Measurements from ENCODE around the gene JMJD1C. TPM values are rescaled to one million over a fixed set of nuclear protein-coding genes. Genes with fewer than 3 reads are reported as not detected.

The JMJD1C gene
- total and polyA plus RNA-seq, 11 donors, result 20.3 to 54.6 (median 34.1) TPM

DNA sequence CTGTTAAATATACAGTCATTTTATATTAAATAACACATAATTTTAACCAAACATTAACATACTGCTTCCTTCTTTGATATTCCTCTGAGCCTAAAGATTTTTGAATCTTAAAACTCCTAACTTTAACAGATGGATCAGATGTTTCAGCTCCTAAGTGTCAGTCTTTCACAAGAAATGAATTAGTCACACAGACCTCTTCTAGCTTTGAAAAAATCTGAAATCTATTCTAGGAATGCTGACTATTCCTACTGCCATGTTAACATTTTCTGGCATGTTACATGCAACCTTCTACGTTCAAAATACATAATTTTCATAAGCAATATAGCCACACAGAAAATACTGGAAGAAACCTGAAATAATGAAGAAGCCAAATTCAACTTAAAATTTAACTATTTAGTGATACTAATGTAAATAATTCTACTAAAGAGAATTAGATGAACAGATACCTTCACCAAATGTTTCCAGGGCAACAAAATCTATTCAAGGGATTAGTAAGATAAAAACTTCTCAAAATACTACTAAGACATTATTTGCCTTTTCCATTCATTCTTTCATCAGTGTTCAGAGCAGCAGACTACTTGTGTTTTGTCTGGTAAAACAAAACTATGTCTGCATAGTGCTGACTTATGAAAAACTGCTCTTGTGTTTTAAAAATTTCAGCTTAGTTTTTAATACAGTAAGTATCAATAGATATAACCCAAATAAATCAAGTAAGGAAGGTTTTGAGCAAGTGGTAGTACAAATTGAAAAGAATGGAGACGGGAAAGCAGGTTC, 9.2 kb downstream of the JMJD1C start:
- H3K9me3 ChIP-seq, result peaks cover 0 to 10% (median 0%) of the 10 kb centered on the region in 12 donors
- no peak overlapping the region for H3K27ac ChIP-seq
- H3K36me3 ChIP-seq, result no peaks in the 10 kb centered on the region
- no peaks in the 10 kb centered on the region for H3K27me3 ChIP-seq
- no peak for DNase-seq
- intact Hi-C loops (cut with DNase I), result loop anchor here in 1 of 10 donors (10.0 kb wide), 1 partner anchor 182 kb away; no protein-coding TSS in a partner anchor
- H3K4me1 ChIP-seq, result peaks cover 0 to 34% (median 10%) of the 10 kb centered on the region in 12 donors
- WGBS, 4 donors, result 59 to 65% (median 63%) methylated on average over 2 of the region's 2 CpGs
- peak in 1 of 4 donors; percentile 58 for ATAC-seq
- no peak overlapping the region for H3K4me3 ChIP-seq
- TF ChIP-seq, protein P1, sequence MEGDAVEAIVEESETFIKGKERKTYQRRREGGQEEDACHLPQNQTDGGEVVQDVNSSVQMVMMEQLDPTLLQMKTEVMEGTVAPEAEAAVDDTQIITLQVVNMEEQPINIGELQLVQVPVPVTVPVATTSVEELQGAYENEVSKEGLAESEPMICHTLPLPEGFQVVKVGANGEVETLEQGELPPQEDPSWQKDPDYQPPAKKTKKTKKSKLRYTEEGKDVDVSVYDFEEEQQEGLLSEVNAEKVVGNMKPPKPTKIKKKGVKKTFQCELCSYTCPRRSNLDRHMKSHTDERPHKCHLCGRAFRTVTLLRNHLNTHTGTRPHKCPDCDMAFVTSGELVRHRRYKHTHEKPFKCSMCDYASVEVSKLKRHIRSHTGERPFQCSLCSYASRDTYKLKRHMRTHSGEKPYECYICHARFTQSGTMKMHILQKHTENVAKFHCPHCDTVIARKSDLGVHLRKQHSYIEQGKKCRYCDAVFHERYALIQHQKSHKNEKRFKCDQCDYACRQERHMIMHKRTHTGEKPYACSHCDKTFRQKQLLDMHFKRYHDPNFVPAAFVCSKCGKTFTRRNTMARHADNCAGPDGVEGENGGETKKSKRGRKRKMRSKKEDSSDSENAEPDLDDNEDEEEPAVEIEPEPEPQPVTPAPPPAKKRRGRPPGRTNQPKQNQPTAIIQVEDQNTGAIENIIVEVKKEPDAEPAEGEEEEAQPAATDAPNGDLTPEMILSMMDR (IDR thresholded peaks at IDR 0.05), result no peak
- no peak for TF ChIP-seq POLR2A (IDR thresholded peaks at IDR 0.05)

DNA sequence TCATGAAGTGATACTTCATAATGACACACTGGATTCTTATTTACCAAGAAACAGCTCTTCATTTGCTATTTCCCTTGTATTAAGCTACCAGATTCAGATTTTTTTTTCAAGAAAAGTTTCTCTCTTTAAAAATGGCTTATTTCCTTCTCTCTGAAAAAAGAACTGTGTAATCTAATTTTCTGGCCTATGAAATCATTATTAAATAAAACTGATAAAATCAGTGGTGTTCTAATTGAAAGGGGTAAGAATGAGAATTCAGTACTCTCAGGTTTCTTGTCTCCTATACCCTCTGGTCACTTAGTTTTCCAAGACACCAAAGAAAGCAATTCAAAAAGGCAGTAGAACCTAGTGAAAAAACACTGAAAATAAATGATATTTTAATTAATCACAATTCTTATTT, 10.3 kb downstream of the JMJD1C start:
- no peak for TF ChIP-seq POLR2A (IDR thresholded peaks at IDR 0.05)
- TF ChIP-seq, protein P1 (IDR thresholded peaks at IDR 0.05), result no peak
- Histone ChIP-seq H3K36me3 (no peaks in the 10 kb centered on the region), H3K9me3 (peaks cover 0 to 10% (median 0%) of the 10 kb centered on the region in 12 donors), H3K4me3 (no peak overlapping the region), H3K27ac (no peak overlapping the region), H3K27me3 (no peaks in the 10 kb centered on the region), H3K4me1 (peaks cover 0 to 31% (median 13%) of the 10 kb centered on the region in 12 donors)
- ATAC-seq (no peak), DNase-seq (no peak)
- intact Hi-C loops (cut with DNase I), result loop anchor here in 1 of 10 donors (10.0 kb wide), 1 partner anchor 181 kb away; no protein-coding TSS in a partner anchor

DNA sequence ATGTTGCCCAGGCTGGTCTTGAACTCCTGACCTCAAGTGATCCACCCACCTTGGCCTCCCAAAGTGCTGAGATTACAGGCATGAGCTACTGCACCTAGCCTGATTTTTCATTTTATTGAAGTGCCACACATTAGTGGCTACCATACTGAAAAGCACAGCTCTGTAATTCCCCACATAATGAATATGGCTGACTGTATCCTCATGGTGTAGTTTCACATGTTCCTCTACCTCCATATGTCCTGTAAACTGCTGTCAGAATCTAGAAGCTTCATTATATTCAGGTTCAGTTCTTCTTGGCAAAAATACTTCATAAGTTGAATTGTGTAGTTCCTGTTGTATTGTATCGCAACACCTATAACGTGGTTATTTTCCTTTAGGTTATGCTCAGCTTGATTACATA, 11.1 kb downstream of the JMJD1C start:
- peaks cover 0 to 10% (median 0%) of the 10 kb centered on the region in 12 donors for H3K9me3 ChIP-seq
- H3K27me3 ChIP-seq, result no peaks in the 10 kb centered on the region
- H3K4me3 ChIP-seq, result no peak overlapping the region
- intact Hi-C loops (cut with DNase I), result loop anchor here in 1 of 10 donors (10.0 kb wide), 1 partner anchor 180 kb away; no protein-coding TSS in a partner anchor
- H3K27ac ChIP-seq, result no peak overlapping the region
- no peak for TF ChIP-seq POLR2A (IDR thresholded peaks at IDR 0.05)
- TF ChIP-seq, protein P1 (IDR thresholded peaks at IDR 0.05), result no peak
- H3K36me3 ChIP-seq, result no peaks in the 10 kb centered on the region
- peaks cover 0 to 31% (median 13%) of the 10 kb centered on the region in 12 donors for H3K4me1 ChIP-seq
- DNase-seq (no peak), ATAC-seq (no peak)
- 49 to 74% (median 50%) methylated on average over 2 of the region's 2 CpGs for WGBS, 4 donors

DNA sequence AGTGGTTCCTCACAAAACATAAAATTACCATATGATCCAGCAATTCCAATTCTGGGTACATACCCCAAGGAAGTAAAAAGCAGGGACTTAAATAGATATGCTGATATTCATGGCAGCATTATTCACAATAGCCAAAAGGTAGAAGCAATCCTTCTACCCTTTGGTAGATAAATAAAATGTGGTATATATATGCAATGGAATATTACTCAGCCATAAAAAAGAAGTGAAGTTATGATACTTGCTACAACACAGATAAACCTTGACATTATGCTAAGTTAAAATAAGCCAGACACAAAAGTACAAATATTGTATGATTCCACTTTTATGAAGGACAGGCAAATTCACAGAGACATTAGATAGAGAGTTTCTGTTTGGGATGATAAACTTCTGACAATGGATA, 13.3 kb downstream of the JMJD1C start:
- TF ChIP-seq, protein P1 (IDR thresholded peaks at IDR 0.05), result no peak
- no peak for TF ChIP-seq POLR2A (IDR thresholded peaks at IDR 0.05)
- H3K9me3 ChIP-seq, result peaks cover 0 to 10% (median 0%) of the 10 kb centered on the region in 12 donors
- intact Hi-C loops (cut with DNase I), result loop anchor here in 1 of 10 donors (10.0 kb wide), 1 partner anchor 178 kb away; no protein-coding TSS in a partner anchor
- no peak overlapping the region for H3K27ac ChIP-seq
- H3K4me1 ChIP-seq, result peaks cover 0 to 32% (median 12%) of the 10 kb centered on the region in 12 donors
- H3K4me3 ChIP-seq, result no peak overlapping the region
- no peaks in the 10 kb centered on the region for H3K27me3 ChIP-seq
- H3K36me3 ChIP-seq, result no peaks in the 10 kb centered on the region
- DNase-seq, result no peak
- ATAC-seq, result no peak
